ENCODE results near the gene CDH5.

CDH5 gene

DNA sequence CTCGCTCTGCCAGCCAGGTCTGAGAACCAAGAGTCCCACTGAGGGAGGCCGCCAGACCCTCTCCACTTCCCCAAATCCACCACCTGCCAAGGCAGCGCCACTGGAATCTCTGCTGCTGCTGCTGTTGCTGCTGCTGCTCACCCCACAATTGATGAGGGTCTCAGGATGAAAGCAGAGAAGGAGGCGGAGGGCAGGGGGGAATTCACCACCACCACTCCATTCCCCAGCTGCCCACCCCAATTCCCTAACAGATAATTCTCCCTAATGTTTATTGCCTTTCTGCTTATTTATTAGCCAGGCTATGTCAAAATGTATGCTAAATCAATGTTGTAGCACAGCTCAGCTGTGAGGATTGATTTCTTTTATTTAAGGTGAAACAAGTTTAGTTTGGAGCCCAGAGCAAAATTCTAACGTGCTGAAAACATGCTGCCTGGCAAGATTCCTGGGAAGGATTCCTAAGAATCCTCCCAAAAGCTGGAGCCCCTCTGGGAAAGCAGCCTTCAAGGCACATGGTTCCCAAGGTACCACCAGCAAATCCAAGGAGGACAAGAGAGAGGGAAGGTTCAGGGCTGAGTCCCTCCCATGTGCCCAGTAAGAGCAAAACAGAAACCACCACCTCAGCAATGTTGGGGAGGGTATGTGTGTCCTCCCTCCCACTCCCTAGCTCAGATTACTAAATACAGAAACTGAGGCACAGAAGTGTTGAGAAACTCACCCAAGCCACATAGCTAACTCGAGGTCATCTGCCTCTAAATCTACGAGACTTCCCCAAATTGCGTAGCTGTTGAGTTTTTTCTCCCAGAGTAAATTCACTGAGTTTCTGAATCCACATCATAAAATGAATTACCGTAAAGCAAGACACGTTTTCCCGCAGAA is 12.2 kb upstream of the CDH5 start:
- no peak for DNase-seq

- DNase-seq: no peak
These were observed 11.0 kb upstream of the CDH5 start for GRCh38 chr16:66355526-66355925.

GRCh38 chr16:66357523-66357928 is 9.0 kb upstream of the CDH5 start:
- DNase-seq: no peak

- no peak for DNase-seq
These were observed 8.3 kb upstream of the CDH5 start for GRCh38 chr16:66358231-66358630.

DNA sequence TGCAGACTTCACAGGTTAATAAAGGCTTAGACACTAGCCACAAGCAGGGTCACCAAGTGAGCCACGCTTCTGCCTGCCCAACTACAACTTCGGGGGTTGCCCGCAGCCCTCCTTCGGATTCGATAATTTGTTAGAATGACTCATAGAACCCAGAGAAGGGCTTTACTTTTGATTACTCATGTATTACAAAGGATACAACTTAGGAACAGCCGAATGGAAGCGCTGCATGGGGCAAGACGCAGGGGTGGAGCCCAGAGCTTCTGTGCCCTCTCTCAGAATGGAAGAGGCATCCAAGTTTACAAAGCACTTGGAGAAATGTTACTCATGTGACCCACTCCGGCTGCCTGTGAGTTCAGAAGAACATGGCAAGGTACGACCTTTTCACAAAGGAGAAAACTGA is 7.5 kb upstream of the CDH5 start:
- DNase-seq: no peak

- no peak for DNase-seq
These were observed 6.5 kb upstream of the CDH5 start for GRCh38 chr16:66359811-66360608.

- DNase-seq: no peak
These were observed 5.7 kb upstream of the CDH5 start for GRCh38 chr16:66360624-66361324.

DNA sequence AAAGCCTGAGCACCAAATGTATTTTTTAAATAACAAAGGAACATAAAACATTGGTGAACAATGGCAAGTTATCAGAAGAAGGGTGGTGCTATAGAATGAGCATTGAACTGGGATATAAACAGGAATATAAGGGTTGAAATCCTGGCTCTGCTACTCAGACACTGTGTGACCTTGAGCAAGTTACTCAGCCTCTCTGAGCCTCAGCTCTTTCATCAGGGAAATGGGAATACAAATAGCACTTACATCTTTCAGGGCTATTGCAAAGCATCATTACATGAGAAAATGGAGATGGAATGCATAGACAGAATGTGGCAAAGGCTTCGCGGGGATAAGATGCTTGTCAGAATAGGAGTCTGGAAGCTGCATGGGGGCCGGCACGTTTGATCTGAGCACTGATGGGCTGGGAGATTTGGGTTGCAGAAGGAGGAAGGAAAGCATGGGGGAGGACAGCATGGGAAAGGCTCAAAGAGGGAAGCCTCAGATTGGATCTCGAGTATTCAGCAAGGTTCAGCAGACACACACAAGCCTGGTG is 4.8 kb upstream of the CDH5 start:
- DNase-seq: no peak

DNA sequence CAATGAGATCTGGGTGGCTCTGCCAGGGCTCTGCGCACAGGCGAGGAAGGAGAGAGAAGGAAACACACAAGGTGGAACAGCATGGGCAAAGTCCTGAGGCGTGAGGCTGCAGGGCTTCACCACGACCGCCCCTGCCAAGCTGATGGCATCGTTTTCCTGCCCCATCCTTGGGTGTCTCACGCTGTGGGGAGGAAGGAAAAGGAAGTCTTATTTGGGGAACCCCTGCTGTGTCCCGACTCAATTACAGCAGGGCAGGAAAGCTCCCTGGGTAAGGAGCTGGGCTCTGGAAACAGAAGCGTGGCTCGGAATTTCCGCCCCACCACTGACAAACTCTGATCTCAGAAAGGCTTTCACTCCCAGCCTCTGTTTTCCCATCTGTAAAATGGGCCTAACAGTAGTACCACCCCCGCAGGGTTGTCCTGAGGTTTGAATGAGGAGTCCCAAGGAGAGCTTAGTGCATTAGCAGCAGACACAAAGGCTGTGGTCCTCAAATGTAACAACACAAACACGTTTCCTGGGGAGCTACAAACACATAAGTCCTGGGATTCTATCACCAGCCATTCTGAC is 3.2 kb upstream of the CDH5 start:
- no peak for DNase-seq

- DNase-seq: no peak
These were observed 2.2 kb upstream of the CDH5 start for GRCh38 chr16:66364117-66364958.

DNA sequence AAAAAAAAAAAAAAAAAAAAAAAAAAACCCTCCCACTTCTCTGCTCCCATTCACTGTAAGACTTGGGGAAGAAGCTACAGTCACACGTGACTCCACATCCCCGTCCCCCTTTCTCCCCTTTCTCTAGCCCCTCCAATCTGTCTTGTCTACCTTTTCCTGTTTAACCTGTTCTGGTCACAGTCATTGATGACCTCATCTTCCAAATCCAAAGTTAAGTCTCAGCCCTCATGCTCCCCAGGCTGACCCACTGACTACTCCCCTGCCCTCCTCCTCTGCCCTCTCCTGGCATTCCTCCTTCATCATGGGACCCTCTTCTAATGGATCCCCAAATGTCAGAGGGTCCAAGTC is 1.6 kb upstream of the CDH5 start:
- no peak for DNase-seq

- no peak for DNase-seq
These were observed 840 bp upstream of the CDH5 start for GRCh38 chr16:66365651-66366050.

DNA sequence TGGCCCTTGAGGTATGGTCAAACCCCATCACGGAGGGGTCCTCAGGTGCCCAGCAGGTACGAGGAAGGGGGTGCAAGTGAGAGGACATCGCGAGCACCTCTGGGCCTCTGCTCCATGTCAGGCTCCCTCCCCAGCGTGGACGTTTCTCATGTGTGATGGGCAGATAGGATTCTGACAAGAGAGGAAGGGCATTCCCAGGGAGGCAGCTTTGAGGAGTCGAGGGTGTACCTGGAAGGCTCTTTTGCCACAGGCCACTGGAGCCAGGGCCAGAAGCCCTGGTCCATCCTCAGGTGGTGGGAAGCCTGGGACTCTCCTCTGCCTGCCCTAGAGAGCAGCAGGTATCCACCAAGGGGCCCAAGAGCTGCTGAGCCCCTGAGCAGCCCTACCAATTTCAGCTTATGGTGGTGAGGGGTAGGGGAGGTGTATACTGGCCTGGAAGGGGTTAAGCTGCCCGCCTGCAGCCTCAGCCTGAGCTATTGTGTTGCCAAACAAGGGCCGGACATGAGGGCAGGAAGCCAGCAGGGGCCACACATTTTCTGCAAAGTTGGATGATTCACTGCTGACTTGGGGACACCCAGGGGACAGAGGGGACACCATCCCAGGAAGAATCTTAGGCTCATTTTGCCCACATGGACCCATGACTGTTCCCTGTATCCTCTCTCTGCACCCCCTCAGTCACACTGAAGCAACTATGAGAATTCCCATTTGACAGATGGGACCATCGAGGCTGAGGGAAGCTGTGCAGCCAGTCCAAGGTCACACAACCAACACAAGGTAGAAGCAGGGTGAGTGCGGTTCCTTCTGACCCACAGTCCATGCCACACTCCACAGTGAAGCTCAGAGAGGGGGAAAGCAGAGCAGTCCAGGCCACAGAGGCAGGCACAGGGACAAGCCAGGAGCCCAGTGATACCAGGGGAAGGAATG is 1.7 kb downstream of the CDH5 start:
- DNase-seq: no peak

- DNase-seq: no peak
These were observed 2.6 kb downstream of the CDH5 start for GRCh38 chr16:66369055-66369592.

DNA sequence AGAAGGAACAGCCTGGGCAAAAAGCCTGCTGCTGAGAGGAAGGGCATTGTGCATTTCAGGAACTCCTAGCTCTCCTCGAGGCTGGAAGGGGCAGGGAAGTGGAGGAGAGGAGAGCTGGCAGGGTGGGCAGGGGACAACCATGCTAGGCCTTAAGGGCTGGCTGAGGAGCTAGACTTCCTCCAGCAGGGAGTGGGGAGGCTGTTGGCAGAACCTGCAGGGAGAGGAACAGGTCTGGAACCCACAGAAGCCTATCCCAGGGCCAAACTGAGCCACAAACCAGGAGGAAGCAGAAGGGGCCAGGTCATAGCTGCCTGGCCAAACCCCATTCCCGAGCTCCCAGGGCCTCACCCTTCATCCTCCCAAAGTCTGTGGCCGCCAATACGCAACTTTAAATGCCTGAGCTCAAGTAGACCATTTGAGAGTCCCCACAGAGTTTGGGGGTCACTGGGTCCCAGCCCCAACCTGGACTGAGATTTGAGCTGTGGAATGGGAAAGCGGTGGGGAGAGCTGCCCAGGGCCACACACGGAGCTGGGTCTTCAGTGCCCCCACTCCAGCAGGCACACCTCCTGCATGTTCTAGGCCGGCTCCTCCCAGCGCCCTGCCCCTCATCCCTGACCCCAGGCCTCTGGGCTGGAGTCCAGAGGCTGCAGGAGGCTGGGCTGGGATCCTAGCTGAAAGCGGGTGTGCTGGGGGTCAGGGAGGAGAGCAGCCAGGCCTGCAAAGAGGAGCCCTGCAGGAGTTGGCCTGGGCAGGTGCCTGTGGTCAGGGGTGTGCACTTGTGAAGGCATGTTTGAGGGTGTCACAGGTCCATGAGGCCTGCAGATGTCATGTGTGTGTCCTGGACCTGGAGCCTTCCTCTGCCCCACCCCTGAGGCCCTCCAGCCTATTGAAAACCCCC is 4.5 kb downstream of the CDH5 start:
- DNase-seq: no peak

GRCh38 chr16:66372078-66372897 is 5.8 kb downstream of the CDH5 start:
- no peak for DNase-seq

- DNase-seq: no peak
These were observed 6.3 kb downstream of the CDH5 start for GRCh38 chr16:66372898-66373155.

DNA sequence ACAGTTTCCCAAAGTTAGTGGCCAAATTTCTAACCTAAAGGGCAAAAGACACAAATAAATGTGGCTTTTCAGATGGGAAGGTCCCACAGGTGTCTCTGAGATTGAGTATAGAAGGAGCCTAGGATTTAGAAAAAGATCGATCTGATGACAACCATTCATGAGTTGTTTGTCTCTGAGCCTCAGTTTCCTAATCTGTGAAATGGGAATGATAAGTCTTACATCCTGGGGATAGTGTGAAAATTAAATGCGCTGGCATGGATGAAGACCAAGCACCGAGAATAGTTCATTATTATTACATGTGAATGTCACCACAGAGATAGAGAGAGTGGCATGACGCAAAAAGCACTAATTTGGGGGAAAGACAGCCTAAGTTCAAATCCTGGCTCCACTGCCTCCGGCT is 7.2 kb downstream of the CDH5 start:
- no peak for DNase-seq

GRCh38 chr16:66374176-66374575 is 7.7 kb downstream of the CDH5 start:
- no peak for DNase-seq

All from NCI-H1417 treated with DMSO at 0.1 percent for 48 hours (cell line).